Ovary (tissue), 3 donors: ENCODE results near the gene MXD1.

Experiments
- CTCF ChIP-seq, 3 donors: fragments of 450-650 bp in 2 of 3; fragments of 200-600 bp in 1 of 3; IDR thresholded peaks; one replicate each; pipeline versions ENCODE4 v1.5.1 to v1.8.0; 2016 to 2022; ENCODE audit warnings: antibody characterized with exemption in 3 of 3, mild to moderate bottlenecking in 1 of 3
- EP300 ChIP-seq: sonication (generic); formaldehyde crosslinking; IDR thresholded peaks from one replicate; pipeline ENCODE4 v1.6.1; 2017; ENCODE audit warnings: antibody characterized with exemption
- POLR2A ChIP-seq: fragments of 450-650 bp; IDR thresholded peaks from one replicate; pipeline ENCODE4 v1.6.1; 2017; ENCODE audit warnings: antibody characterized with exemption, mild to moderate bottlenecking, moderate library complexity
- donor health status: DM: no; HTN: no; CAD: no.

- TF ChIP-seq POLR2A (no peak), CTCF (IDR thresholded peaks at IDR 0.05) (no peak), EP300 (no peak)
Observed at GRCh38 chr2:69933254-69933828, 18.4 kb downstream of the MXD1 start.
